Measurements from ENCODE around the gene UBE2N.

Gene UBE2N

DNA sequence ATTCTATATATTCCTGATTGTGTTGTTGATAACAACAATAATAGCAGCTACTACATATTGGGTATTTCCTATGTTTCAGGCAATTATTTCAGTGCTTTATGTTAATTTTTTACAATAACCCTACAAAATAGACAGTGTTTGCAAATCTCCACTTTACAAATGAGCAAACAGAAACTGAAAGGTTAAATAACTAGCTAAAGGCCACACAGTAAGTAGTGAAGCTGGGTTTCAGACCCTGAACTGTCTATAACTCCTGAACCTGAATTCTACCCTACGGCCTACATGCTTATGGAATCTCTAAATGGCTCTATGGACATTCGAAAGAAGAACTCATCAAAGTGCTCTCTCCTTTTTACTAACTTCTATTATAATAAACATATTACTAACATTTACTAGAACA is 83.7 kb downstream of the UBE2N start:
- no peak for DNase-seq

DNA sequence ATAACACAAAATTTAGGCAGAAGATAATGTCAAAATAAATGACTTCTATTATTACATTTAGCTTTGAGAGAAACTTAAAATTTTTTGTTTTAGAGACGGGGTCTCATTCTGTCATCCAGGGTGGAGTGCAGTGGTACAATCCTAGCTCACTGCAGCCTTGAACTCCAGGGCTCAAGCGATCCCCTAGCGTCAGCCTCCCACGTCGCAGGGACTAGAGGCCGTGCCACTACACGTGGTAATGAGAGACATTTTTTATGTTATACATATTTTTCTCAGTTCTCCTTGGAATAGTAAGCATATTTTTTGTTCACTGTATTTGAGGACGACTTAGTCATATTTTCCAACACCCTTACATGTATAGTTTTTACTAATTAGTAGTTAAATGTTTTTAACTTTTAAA is 85.5 kb downstream of the UBE2N start:
- DNase-seq = no peak

All from hypothalamus (tissue), 51 donors.